ENCODE measurements around the gene SCGB2A2.

- TF ChIP-seq REST (IDR thresholded peaks at IDR 0.05; ENCODE audit: insufficient read depth in 1 of 2, low read depth in 2 of 2, low read length in 2 of 2) = no peak
- no peak for TF ChIP-seq POLR2AphosphoS5 (IDR thresholded peaks at IDR 0.05; ENCODE audit: low read depth, low read length)
- TF ChIP-seq SIN3A (IDR thresholded peaks at IDR 0.05; ENCODE audit: borderline replicate concordance, insufficient read depth, low read length) = no peak
- TF ChIP-seq TAF1 (IDR thresholded peaks at IDR 0.05; ENCODE audit: borderline replicate concordance, insufficient read depth, low read length) = no peak
- no peak for TF ChIP-seq FOXP2 (optimal IDR thresholded peaks at IDR 0.05; ENCODE audit: borderline replicate concordance, extremely low read depth, extremely low read length, insufficient read depth)
These were observed 3.4 kb upstream of the SCGB2A2 start for GRCh38 chr11:62266558-62266957.
